Measurements from ENCODE around the gene TMA7. TPM values are rescaled to one million over a fixed set of nuclear protein-coding genes. Genes with fewer than 3 reads are reported as not detected.
A peak's percentile ranks its signal among the peaks of the same experiment; 100 is the strongest.

Gene TMA7
- total and polyA plus RNA-seq, 9 of the 15 experiments (the other 6 are each of a cell fraction or from before 2014, with no cell fraction given) = 209 to 1,003 (median 486) TPM

- TF ChIP-seq ZNF274 (IDR thresholded peaks at IDR 0.05; ENCODE audit: borderline replicate concordance, low read depth, low read length) = no peak
- TF ChIP-seq BMI1 (IDR thresholded peaks at IDR 0.05; ENCODE audit: low read length) = no peak
- TF ChIP-seq, protein P1, sequence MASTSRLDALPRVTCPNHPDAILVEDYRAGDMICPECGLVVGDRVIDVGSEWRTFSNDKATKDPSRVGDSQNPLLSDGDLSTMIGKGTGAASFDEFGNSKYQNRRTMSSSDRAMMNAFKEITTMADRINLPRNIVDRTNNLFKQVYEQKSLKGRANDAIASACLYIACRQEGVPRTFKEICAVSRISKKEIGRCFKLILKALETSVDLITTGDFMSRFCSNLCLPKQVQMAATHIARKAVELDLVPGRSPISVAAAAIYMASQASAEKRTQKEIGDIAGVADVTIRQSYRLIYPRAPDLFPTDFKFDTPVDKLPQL (IDR thresholded peaks at IDR 0.05; ENCODE audit: extremely low read depth, insufficient read length) = no peak
- TF ChIP-seq, protein P2, sequence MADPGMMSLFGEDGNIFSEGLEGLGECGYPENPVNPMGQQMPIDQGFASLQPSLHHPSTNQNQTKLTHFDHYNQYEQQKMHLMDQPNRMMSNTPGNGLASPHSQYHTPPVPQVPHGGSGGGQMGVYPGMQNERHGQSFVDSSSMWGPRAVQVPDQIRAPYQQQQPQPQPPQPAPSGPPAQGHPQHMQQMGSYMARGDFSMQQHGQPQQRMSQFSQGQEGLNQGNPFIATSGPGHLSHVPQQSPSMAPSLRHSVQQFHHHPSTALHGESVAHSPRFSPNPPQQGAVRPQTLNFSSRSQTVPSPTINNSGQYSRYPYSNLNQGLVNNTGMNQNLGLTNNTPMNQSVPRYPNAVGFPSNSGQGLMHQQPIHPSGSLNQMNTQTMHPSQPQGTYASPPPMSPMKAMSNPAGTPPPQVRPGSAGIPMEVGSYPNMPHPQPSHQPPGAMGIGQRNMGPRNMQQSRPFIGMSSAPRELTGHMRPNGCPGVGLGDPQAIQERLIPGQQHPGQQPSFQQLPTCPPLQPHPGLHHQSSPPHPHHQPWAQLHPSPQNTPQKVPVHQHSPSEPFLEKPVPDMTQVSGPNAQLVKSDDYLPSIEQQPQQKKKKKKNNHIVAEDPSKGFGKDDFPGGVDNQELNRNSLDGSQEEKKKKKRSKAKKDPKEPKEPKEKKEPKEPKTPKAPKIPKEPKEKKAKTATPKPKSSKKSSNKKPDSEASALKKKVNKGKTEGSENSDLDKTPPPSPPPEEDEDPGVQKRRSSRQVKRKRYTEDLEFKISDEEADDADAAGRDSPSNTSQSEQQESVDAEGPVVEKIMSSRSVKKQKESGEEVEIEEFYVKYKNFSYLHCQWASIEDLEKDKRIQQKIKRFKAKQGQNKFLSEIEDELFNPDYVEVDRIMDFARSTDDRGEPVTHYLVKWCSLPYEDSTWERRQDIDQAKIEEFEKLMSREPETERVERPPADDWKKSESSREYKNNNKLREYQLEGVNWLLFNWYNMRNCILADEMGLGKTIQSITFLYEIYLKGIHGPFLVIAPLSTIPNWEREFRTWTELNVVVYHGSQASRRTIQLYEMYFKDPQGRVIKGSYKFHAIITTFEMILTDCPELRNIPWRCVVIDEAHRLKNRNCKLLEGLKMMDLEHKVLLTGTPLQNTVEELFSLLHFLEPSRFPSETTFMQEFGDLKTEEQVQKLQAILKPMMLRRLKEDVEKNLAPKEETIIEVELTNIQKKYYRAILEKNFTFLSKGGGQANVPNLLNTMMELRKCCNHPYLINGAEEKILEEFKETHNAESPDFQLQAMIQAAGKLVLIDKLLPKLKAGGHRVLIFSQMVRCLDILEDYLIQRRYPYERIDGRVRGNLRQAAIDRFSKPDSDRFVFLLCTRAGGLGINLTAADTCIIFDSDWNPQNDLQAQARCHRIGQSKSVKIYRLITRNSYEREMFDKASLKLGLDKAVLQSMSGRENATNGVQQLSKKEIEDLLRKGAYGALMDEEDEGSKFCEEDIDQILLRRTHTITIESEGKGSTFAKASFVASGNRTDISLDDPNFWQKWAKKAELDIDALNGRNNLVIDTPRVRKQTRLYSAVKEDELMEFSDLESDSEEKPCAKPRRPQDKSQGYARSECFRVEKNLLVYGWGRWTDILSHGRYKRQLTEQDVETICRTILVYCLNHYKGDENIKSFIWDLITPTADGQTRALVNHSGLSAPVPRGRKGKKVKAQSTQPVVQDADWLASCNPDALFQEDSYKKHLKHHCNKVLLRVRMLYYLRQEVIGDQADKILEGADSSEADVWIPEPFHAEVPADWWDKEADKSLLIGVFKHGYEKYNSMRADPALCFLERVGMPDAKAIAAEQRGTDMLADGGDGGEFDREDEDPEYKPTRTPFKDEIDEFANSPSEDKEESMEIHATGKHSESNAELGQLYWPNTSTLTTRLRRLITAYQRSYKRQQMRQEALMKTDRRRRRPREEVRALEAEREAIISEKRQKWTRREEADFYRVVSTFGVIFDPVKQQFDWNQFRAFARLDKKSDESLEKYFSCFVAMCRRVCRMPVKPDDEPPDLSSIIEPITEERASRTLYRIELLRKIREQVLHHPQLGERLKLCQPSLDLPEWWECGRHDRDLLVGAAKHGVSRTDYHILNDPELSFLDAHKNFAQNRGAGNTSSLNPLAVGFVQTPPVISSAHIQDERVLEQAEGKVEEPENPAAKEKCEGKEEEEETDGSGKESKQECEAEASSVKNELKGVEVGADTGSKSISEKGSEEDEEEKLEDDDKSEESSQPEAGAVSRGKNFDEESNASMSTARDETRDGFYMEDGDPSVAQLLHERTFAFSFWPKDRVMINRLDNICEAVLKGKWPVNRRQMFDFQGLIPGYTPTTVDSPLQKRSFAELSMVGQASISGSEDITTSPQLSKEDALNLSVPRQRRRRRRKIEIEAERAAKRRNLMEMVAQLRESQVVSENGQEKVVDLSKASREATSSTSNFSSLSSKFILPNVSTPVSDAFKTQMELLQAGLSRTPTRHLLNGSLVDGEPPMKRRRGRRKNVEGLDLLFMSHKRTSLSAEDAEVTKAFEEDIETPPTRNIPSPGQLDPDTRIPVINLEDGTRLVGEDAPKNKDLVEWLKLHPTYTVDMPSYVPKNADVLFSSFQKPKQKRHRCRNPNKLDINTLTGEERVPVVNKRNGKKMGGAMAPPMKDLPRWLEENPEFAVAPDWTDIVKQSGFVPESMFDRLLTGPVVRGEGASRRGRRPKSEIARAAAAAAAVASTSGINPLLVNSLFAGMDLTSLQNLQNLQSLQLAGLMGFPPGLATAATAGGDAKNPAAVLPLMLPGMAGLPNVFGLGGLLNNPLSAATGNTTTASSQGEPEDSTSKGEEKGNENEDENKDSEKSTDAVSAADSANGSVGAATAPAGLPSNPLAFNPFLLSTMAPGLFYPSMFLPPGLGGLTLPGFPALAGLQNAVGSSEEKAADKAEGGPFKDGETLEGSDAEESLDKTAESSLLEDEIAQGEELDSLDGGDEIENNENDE (IDR thresholded peaks at IDR 0.05; ENCODE audit: low read depth, low read length) = no peak
- peak; percentile 27 for TF ChIP-seq MEIS2 (IDR thresholded peaks at IDR 0.05; ENCODE audit: partially characterized antibody)
- no peak; the same call in 1 of the 2 replicates for TF ChIP-seq JUND (IDR thresholded peaks at IDR 0.05; ENCODE audit: borderline replicate concordance, low read depth, low read length)
- TF ChIP-seq JUND (tag; IDR thresholded peaks at IDR 0.05; ENCODE audit: borderline replicate concordance, low read depth, low read length) = no peak
- TF ChIP-seq, protein P3, sequence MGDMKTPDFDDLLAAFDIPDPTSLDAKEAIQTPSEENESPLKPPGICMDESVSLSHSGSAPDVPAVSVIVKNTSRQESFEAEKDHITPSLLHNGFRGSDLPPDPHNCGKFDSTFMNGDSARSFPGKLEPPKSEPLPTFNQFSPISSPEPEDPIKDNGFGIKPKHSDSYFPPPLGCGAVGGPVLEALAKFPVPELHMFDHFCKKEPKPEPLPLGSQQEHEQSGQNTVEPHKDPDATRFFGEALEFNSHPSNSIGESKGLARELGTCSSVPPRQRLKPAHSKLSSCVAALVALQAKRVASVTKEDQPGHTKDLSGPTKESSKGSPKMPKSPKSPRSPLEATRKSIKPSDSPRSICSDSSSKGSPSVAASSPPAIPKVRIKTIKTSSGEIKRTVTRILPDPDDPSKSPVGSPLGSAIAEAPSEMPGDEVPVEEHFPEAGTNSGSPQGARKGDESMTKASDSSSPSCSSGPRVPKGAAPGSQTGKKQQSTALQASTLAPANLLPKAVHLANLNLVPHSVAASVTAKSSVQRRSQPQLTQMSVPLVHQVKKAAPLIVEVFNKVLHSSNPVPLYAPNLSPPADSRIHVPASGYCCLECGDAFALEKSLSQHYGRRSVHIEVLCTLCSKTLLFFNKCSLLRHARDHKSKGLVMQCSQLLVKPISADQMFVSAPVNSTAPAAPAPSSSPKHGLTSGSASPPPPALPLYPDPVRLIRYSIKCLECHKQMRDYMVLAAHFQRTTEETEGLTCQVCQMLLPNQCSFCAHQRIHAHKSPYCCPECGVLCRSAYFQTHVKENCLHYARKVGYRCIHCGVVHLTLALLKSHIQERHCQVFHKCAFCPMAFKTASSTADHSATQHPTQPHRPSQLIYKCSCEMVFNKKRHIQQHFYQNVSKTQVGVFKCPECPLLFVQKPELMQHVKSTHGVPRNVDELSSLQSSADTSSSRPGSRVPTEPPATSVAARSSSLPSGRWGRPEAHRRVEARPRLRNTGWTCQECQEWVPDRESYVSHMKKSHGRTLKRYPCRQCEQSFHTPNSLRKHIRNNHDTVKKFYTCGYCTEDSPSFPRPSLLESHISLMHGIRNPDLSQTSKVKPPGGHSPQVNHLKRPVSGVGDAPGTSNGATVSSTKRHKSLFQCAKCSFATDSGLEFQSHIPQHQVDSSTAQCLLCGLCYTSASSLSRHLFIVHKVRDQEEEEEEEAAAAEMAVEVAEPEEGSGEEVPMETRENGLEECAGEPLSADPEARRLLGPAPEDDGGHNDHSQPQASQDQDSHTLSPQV (IDR thresholded peaks at IDR 0.05) = peak; percentile 43; the same call in 1 of the 2 replicates
- TF ChIP-seq POLR2H (tag; IDR thresholded peaks at IDR 0.05; ENCODE audit: low read depth) = peak; percentile 65; the same call in 1 of the 2 replicates
Measured at GRCh38 chr3:48439820-48440589, at the start of gene TMA7, which contains the start of gene CCDC51 (continued).

Data from K562 (cell line).